Spleen (tissue), 11 donors: ENCODE measurements around the gene OR1C1. TPM values are rescaled to one million over a fixed set of nuclear protein-coding genes. Genes with fewer than 3 reads are reported as not detected.
"Not testable (repeated sequence)": the region's sequence is repeated elsewhere in the genome, so short reads cannot be mapped to it uniquely, and the experiment has no call there.

ENCODE experiments used
- DNase-seq: peaks from one replicate; pipeline ENCODE4 v3.0.0-alpha.2; 2020
- H3K27ac ChIP-seq, 8 donors: fragments of 200-600 bp; sonication (generic) in 7 of 8; 1 replicate in 4 of 8; 2 replicates in 4 of 8; pipeline versions ENCODE4 v1.5.0 to v1.8.0; 2016 to 2021; ENCODE audit warnings: inconsistent platforms in 4 of 8, mild to moderate bottlenecking in 4 of 8, moderate library complexity in 1 of 8
- H3K27me3 ChIP-seq, 7 donors: fragments of 200-600 bp; sonication (generic) in 6 of 7; replicated peaks in 1 of 7; 1 replicate in 4 of 7; 2 replicates in 3 of 7; pipeline versions ENCODE4 v1.5.0 to v1.8.0; 2016 to 2021; ENCODE audit warnings: inconsistent platforms in 3 of 7, mild to moderate bottlenecking in 1 of 7
- H3K36me3 ChIP-seq, 6 donors: fragments of 200-600 bp; sonication (generic) in 5 of 6; 1 replicate in 4 of 6; 2 replicates in 2 of 6; pipeline versions ENCODE4 v1.5.0 to v1.8.0; 2016 to 2021; ENCODE audit warnings: inconsistent platforms in 2 of 6
- H3K4me1 ChIP-seq, 6 donors: fragments of 200-600 bp; sonication (generic) in 5 of 6; 1 replicate in 3 of 6; 2 replicates in 3 of 6; pipeline versions ENCODE4 v1.5.0 to v1.8.0; 2016 to 2021; ENCODE audit warnings: inconsistent platforms in 3 of 6
- H3K4me3 ChIP-seq, 8 donors: fragments of 200-600 bp; sonication (generic) in 7 of 8; 1 replicate in 4 of 8; 2 replicates in 4 of 8; pipeline versions ENCODE4 v1.5.0 to v1.8.0; 2016 to 2021; ENCODE audit warnings: inconsistent platforms in 4 of 8, mild to moderate bottlenecking in 4 of 8, moderate library complexity in 2 of 8
- H3K9me3 ChIP-seq, 8 donors: fragments of 200-600 bp; sonication (generic) in 7 of 8; 1 replicate in 4 of 8; 2 replicates in 4 of 8; pipeline versions ENCODE4 v1.5.0 to v1.8.0; 2016 to 2021; ENCODE audit warnings: inconsistent platforms in 4 of 8
- CTCF ChIP-seq, 11 experiments: fragments of 200-600 bp in 7 of 11; fragments of 450-650 bp in 4 of 11; sonication (generic) in 4 of 11; IDR thresholded peaks in 8 of 11; conservative IDR thresholded peaks in 3 of 11; 1 replicate in 7 of 11; 2 replicates in 4 of 11; pipeline versions ENCODE4 v1.4.0 to v1.8.0; 2016 to 2021; ENCODE audit warnings: antibody characterized with exemption in 11 of 11, inconsistent platforms in 4 of 11, mild to moderate bottlenecking in 1 of 11
- POLR2A ChIP-seq, 3 donors: fragments of 450-650 bp; IDR thresholded peaks; one replicate each; pipeline ENCODE4 v1.5.1; 2017; ENCODE audit warnings: antibody characterized with exemption in 3 of 3, mild to moderate bottlenecking in 1 of 3
- POLR2AphosphoS5 ChIP-seq, 3 donors: sonication (generic); formaldehyde crosslinking; IDR thresholded peaks; one replicate each; pipeline ENCODE4 v1.5.1; 2017; ENCODE audit warnings: antibody characterized with exemption in 3 of 3
- WGBS, 5 donors: extraction: QIAGEN DNeasy Blood & Tissue Kit in 3 of 5; methylation state at CpG; one replicate each; pipeline versions ENCODE4 v1.1.5 to v1.1.7; 2013 to 2018; 5-methylcytosine and 5-hydroxymethylcytosine counted together
- intact Hi-C: fragments of 100-400 bp; cut with DNase I; formaldehyde crosslinking; loops from one replicate; pipeline ENCODE4 v1.15.0; 2023; ENCODE audit warnings: low total_unique reads
- polyA plus RNA-seq, 3 donors: library from polyadenylated mRNA; stranded (reverse); fragments of 200-250 nt; gene quantifications; one replicate each; pipeline ENCODE4 v1.2.1, GENCODE V29; 2013
- total RNA-seq, 7 donors: library from RNA; depleted of rRNA in 3 of 7; stranded (reverse); fragments of >200 nt in 3 of 7; fragmentation: NEBNext Ultra II Directional in 4 of 7; extraction: Animal tissue kit (Norgen Biotek cat#: 25700) in 4 of 7; gene quantifications; one replicate each; pipeline versions ENCODE4 v1.1.0 to v1.2.1, GENCODE V29; 2016 to 2021
- donor health status: healthy with polysubstance abuse.
- donor health status: DM: no; HTN: no; CAD: no; lungs with moderate emphysema.
- donor health status: DM: no; HTN: no; CAD: no.
- donor health status: Bipolar disorder and iron deficiency.
- donor health status: healthy.
- donor health status: DM: no; HTN: no; CAD: no.
- donor health status: DM: yes; HTN: yes; CAD: no.

Gene OR1C1
- total and polyA plus RNA-seq, 10 donors = not detected

- Histone ChIP-seq H3K27me3 (no peaks in the 10 kb centered on the region), H3K4me1 (no peaks in the 10 kb centered on the region), H3K36me3 (no peaks in the 10 kb centered on the region), H3K27ac (no peak within 1 kb of the TSS), H3K9me3 (peaks cover 0 to 17% (median 15%) of the 10 kb centered on the region in 8 donors), H3K4me3 (no peak within 1 kb of the TSS)
- WGBS, 5 donors = 83 to 92% (median 87%) methylated on average over 3 of the region's 3 CpGs
- DNase-seq = no peak
- TF ChIP-seq POLR2A (IDR thresholded peaks at IDR 0.05) (no peak), CTCF (IDR thresholded peaks at IDR 0.05 in 8 of 11, conservative IDR thresholded peaks at IDR 0.05 in 3 of 11) (no peak), POLR2AphosphoS5 (IDR thresholded peaks at IDR 0.05) (no peak)
- intact Hi-C loops = no loop called here
Measured at GRCh38 chr1:247716546-247716945, 43.8 kb downstream of the OR1C1 start, which contains the start of gene OR6F1. Gene OR6F1, minus strand, starts transcription at chr1:247716646. Its CDS starts 3,891 bp downstream, at chr1:247712755.

GRCh38 chr1:247713753-247714152 is 46.6 kb downstream of the OR1C1 start:
- no peak for DNase-seq
- no peak overlapping the region for H3K4me3 ChIP-seq
- H3K4me1 ChIP-seq = no peaks in the 10 kb centered on the region
- no peaks in the 10 kb centered on the region for H3K36me3 ChIP-seq
- TF ChIP-seq POLR2AphosphoS5 (IDR thresholded peaks at IDR 0.05) (no peak), CTCF (IDR thresholded peaks at IDR 0.05 in 8 of 11, conservative IDR thresholded peaks at IDR 0.05 in 3 of 11) (no peak), POLR2A (IDR thresholded peaks at IDR 0.05) (no peak)
- H3K27me3 ChIP-seq = no peaks in the 10 kb centered on the region
- intact Hi-C loops = no loop called here
- H3K9me3 ChIP-seq = no peaks in the 10 kb centered on the region
- WGBS, 5 donors = 86 to 96% (median 93%) methylated on average over 7 of the region's 7 CpGs
- no peak overlapping the region for H3K27ac ChIP-seq

GRCh38 chr1:247710681-247711080 is 49.7 kb downstream of the OR1C1 start:
- H3K36me3 ChIP-seq, H3K27ac ChIP-seq, H3K4me3 ChIP-seq, DNase-seq, H3K4me1 ChIP-seq, H3K9me3 ChIP-seq, H3K27me3 ChIP-seq, intact Hi-C loops: not testable (repeated sequence)
- 92 to 95% (median 94%) methylated on average over 8 of the region's 8 CpGs for WGBS, 5 donors

Other genes with a start within 250 kb of the OR1C1 start
- gene OR2C3, start 224.1 kb downstream of the OR1C1 start, total RNA-seq = under 1 TPM in 3 of 7 donors, not detected in 4; 0.06 to 0.26 (median 0.12) TPM
- under 1 TPM in 2 of 3 donors, not detected in 1; under 0.01 to 0.03 TPM for gene OR2C3, start 224.1 kb downstream of the OR1C1 start, polyA plus RNA-seq
- gene GCSAML, start 211.4 kb downstream of the OR1C1 start, total RNA-seq = under 1 TPM in 6 of 7 donors, not detected in 1; 0.09 to 0.74 (median 0.53) TPM
- under 1 TPM in 2 of 3 donors, not detected in 1; 0.03 to 0.05 TPM for gene GCSAML, start 211.4 kb downstream of the OR1C1 start, polyA plus RNA-seq
- not detected for gene OR2G2, start 172.2 kb downstream of the OR1C1 start, total RNA-seq
- not detected for gene OR2G2, start 172.2 kb downstream of the OR1C1 start, polyA plus RNA-seq
- gene OR2G3, start 155.0 kb downstream of the OR1C1 start, total RNA-seq = not detected
- gene OR2G3, start 155.0 kb downstream of the OR1C1 start, polyA plus RNA-seq = not detected
- not detected for gene OR13G1, start 80.8 kb downstream of the OR1C1 start, total RNA-seq
- not detected for gene OR13G1, start 80.8 kb downstream of the OR1C1 start, polyA plus RNA-seq
- not detected for gene OR6F1, start 43.9 kb downstream of the OR1C1 start, total RNA-seq
- gene OR6F1, start 43.9 kb downstream of the OR1C1 start, polyA plus RNA-seq = not detected
- gene OR14K1, start 21.9 kb downstream of the OR1C1 start, total RNA-seq = under 1 TPM in 2 of 7 donors, not detected in 5; 0.38 to 0.73 TPM
- not detected for gene OR14K1, start 21.9 kb downstream of the OR1C1 start, polyA plus RNA-seq
- not detected for gene OR14A2, start 12.4 kb downstream of the OR1C1 start, total RNA-seq
- gene OR14A2, start 12.4 kb downstream of the OR1C1 start, polyA plus RNA-seq = not detected
- gene OR14A16, start 63.6 kb upstream of the OR1C1 start, total RNA-seq = not detected
- gene OR14A16, start 63.6 kb upstream of the OR1C1 start, polyA plus RNA-seq = not detected
- gene OR11L1, start 81.3 kb upstream of the OR1C1 start, total RNA-seq = not detected
- gene OR11L1, start 81.3 kb upstream of the OR1C1 start, polyA plus RNA-seq = not detected
- gene TRIM58, start 96.6 kb upstream of the OR1C1 start, total RNA-seq = 10 to 100 TPM in 4 of 7 donors, 1 to 10 TPM in 3; 2.8 to 68.8 (median 11.3) TPM
- gene TRIM58, start 96.6 kb upstream of the OR1C1 start, polyA plus RNA-seq = 1 to 10 TPM in 1 of 3 donors, under 1 TPM in 2; 0.17 to 2.1 (median 0.21) TPM
- gene OR2W3, start 135.0 kb upstream of the OR1C1 start, total RNA-seq = 10 to 100 TPM in 1 of 7 donors, 1 to 10 TPM in 5, not detected in 1; 1.1 to 11.2 (median 4.7) TPM
- gene OR2W3, start 135.0 kb upstream of the OR1C1 start, polyA plus RNA-seq = under 1 TPM in 2 of 3 donors, not detected in 1; 0.29 to 0.35 TPM
- not detected for gene OR2T8, start 159.7 kb upstream of the OR1C1 start, total RNA-seq
- gene OR2T8, start 159.7 kb upstream of the OR1C1 start, polyA plus RNA-seq = under 1 TPM in 1 of 3 donors, not detected in 2; 0.06 TPM
- 1 to 10 TPM in 3 of 7 donors, under 1 TPM in 3, not detected in 1; 0.52 to 2.1 (median 1.2) TPM for gene OR2AJ1, start 164.3 kb upstream of the OR1C1 start, total RNA-seq
- gene OR2AJ1, start 164.3 kb upstream of the OR1C1 start, polyA plus RNA-seq = under 1 TPM in 1 of 3 donors, not detected in 2; 0.03 TPM
- gene OR2L8, start 188.3 kb upstream of the OR1C1 start, total RNA-seq = 1 to 10 TPM in 5 of 7 donors, under 1 TPM in 2; 0.65 to 3.8 (median 1.8) TPM
- gene OR2L8, start 188.3 kb upstream of the OR1C1 start, polyA plus RNA-seq = not detected
- 1 to 10 TPM in 4 of 7 donors, under 1 TPM in 3; 0.49 to 3.1 (median 1.5) TPM for gene OR2AK2, start 204.7 kb upstream of the OR1C1 start, total RNA-seq
- not detected for gene OR2AK2, start 204.7 kb upstream of the OR1C1 start, polyA plus RNA-seq